GM21737 (cell line): ENCODE data around the gene OR2T10.
A peak's percentile ranks its signal among the peaks of the same experiment; 100 is the strongest.
"Not testable (repeated sequence)": the region's sequence is repeated elsewhere in the genome, so short reads cannot be mapped to it uniquely, and the experiment has no call there.

Source experiments
- ATAC-seq: cut with Tn5 transposase; IDR thresholded peaks from one replicate; pipeline ENCODE4 v1.9.1; 2021; ENCODE audit warnings: mild to moderate bottlenecking, moderate library complexity; ENCODE audit not compliant: unreplicated experiment

OR2T10 gene, protein sequence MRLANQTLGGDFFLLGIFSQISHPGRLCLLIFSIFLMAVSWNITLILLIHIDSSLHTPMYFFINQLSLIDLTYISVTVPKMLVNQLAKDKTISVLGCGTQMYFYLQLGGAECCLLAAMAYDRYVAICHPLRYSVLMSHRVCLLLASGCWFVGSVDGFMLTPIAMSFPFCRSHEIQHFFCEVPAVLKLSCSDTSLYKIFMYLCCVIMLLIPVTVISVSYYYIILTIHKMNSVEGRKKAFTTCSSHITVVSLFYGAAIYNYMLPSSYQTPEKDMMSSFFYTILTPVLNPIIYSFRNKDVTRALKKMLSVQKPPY

DNA sequence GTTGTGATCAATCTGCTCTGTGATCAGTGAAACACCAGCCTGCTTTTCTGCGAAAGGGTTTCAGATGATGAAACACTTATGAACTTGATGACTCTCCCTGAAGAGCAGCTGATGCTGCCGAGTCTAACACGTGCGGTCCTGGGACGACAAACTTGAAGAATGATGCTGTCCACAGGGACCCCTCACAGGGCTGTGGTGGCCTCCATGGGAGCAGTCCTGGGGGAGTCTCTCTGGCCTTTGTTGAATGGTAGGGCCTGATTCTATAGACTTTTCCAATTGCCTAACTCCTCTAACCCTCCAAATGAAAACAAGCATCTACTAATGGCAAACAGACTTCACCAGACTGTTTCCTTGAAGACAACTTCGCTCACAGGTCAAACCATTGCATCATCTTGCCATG is at the start of gene OR2T10:
Gene OR2T10 (minus strand): TSS at position 112 of the 400 bp plus-strand sequence. CDS start 3,932 bp downstream, outside the sequence.
- ATAC-seq: no peak

DNA sequence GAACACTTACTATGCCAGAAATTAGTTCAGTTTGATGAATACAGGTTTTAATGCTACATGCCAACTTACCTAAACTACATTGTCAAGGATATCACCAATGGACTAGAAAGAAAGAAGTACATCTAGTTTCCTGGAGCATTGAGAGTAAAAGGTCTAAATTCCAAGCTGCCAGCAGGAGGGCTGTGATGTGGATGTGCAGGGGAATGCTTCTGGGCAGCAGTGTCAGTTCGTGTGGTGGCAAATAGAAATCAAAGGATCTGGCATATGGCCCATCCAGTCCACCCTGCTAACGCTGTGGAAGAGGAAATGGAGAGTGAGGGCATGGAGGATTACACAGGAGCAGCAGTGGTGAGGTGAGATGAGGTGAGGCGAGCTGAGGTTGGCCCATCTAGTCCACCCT is 47.7 kb upstream of the OR2T10 start, which contains the start of gene OR2T35:
Gene OR2T35 (minus strand): TSS at position 101 of the 400 bp plus-strand sequence. CDS start 6,020 bp downstream, outside the sequence.
- not testable (repeated sequence) for ATAC-seq

DNA sequence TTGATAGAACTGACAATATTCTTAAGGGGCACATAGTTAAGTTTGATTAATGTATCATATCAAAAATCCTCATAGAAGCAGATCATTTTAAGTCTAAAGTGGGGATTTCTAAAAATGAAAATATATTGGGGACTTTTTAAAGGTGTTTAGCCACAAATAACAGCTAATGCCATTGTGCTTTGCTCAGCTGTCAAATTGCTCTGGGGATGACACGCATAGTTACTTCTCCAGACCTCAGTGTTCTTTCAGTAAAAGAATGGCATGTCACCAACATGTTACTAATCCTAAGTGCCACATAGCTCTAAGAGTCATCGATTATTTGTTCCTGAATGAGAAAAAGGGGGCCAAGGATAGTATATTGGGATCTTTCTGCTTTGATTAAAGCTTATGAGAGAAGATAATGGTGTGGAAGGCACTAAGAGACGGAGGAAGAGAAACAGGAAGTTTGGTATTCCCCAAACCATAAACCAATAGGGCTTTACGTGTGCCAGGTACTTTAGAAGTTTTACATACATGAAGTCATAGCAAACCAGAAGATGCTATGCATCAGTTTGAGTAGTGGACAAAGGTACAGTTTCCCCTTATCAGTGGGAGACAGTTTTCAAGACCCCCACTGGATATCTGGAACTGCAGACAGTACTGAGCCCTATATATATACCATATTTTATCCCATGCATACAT is 45.6 kb upstream of the OR2T10 start:
- ATAC-seq: peak; percentile 64

DNA sequence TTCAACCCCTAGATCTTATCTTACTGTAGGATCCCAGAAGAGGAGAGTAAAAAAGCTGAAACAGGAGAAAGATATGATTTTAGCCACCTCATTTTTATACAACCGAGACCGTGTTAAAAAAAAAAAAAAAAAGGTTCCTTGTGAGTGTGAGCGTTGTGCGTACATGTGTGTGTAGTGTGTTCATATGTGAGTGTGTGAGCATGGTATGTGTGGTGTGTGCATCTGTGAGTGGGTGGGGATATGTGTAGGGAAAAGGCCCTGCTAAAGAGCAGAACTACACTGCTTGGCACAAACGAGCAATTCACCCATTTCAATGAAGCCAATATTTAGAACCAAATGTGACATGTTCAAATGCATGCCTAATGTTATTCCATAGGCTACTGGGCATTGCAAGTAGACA is 44.1 kb upstream of the OR2T10 start:
- not testable (repeated sequence) for ATAC-seq

DNA sequence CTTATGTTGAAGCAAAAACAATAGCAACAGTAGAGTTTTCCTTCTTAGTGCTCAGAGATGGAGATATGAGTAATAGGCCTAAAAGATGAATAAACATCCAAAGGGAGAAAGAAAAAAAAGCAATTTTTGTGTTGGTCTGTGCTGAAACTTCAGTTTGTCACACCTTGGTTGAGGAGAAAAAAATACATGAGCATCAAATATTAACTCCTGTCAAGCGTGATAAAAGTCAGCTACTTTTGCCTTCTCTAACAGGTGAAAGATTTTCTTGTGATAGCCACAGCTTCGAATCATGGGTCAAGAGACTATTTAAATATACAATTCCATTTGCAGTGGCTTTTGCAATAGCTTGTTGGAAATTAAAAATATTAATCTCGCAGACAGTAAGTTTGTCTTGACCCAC is 43.4 kb upstream of the OR2T10 start:
- peak; percentile 41 for ATAC-seq

DNA sequence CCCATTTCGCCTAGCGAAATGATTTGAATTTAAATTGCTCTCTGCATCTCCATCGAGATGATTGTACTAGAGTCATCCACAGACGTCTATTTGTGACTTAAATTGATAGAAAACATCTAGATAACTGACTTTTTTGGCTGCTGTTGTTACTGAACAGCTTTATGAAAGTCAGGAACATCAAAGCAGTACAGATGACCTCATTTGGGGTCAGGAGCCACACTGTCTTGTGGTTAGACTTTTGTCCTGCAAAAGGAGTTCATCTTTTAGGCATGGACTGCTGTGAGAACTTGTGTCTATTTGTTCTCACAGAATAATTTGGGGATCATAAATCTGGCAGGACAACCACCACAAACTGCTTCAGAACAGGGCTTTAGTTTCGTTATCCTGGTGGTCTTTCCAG is 42.2 kb upstream of the OR2T10 start:
- ATAC-seq: not testable (repeated sequence)

DNA sequence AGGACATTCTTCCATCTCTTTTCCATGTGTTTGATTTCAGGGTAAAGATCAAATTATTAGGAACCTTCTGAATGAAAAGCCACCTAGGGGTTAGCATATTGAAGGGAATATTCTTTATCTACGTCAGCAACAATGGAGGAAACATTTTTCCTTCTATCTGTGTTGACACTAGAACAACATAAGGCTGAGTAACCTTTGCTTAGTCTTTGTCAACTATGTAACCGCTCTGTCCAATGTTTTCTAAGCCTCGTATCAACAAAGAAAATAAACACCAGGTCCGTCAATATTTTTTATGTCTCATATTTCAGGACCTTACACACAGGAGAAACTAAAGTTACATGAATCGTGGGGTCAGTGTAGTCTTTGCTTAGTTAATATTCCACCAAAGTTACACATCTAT is 39.1 kb upstream of the OR2T10 start:
- not testable (repeated sequence) for ATAC-seq

DNA sequence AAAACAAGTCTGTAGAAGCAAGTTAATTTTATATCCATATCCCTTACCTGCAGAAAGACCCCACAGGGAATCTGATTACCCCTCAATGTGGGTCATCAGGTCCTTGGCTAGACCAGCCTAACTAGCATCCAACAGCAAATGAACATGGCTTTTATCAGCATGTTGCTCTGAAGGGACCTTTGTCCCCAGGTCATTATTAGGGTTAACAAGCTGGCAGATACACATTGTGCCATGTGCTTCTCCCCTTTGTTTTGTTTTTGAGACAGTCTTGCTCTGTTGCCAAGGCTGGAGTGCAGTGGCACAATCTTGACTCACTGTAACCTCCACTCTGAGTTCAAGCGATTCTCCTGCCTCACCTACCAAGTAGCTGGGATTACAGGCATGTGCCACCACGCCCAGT is 37.5 kb upstream of the OR2T10 start, which contains the start of gene OR2T11:
Gene OR2T11 (minus strand): TSS at position 101 of the 400 bp plus-strand sequence. CDS start 7,963 bp downstream, outside the sequence.
- not testable (repeated sequence) for ATAC-seq

DNA sequence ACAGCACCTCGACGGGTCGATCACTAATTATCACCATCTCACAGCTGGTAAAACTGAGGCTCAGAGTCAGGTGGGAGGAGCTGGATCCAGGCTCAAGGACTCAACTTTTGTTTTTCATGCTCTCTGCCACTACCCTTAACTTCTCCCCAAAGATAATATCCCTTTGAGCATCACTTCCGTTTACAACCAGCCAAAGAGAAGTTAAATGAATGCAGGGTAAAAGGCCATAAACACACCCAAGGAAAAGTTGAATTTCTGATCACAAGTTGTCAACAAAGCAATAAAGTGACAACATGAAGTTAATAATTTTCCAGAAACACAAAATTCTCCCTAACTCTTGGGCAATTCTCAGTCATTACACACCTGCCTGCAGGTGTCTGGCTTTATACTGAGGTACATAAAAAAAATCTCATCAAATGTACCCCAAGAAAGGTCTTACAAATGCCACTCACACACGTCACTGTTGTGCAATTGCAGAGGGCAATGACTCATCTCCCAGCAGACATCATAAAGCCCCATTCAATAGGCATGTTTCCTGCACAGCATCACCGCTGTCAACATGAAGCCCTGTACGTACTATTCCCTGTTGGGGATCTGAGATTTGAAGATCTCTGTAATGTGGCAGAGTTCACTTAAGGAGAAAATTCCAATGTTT is 34.0 kb upstream of the OR2T10 start:
- ATAC-seq: no peak

DNA sequence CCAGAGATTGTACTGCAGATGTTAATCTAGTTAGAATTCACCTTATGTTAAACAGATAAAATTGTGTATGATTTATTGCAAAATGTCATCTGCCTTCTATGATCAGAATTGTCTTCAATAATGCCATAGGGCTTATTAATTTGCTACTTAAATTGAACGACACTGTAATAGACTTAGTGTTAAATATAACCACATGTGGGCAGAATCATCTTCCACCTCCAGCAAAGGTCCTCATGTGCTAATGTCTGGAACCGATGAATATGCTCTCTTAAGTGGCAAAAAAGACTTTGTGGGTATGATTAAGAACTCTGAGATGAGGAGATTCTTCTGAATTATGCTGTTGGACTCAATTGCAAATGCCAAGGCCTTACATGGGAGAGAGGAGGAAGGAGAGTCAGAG is 33.1 kb upstream of the OR2T10 start:
- no peak for ATAC-seq

DNA sequence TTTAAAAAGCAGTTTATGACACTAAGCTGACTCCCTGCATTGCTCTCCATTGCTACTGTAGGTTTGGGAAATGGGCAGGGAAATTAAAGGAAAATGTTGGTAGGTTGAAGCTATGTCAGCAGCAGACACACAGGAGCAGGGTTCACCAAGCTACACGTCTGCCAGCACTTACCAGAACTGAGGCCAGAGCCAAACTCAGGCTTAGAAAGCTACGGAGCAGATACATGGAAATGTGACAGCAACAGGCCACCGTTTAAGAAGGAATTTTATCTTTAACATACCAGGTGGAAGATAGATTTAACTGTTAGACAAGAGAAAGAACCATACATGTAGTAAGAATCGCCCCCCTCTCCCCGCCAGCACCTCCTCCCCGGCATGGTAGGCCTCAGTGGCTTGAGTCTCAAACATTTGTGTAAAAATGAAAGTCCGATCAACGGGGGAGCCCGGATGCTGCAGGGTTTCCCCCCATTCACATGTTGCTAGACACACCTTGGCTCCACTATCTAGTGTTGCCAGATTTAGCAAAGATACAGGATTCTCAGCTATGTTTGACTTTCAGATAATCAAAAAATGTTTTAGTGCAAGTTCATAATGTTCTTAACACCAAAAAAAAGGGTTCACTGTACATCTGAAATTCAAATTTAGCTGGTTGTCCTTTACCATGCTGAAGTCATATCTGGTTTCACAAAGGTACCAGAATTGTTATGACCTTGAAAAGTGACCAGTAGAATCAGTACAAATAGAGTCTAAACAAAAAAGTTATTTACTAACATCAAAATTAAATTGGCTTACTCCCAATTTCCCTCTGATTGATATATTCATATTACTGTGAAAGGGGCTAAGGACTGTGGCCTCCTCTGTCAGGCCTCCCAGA is 30.7 kb upstream of the OR2T10 start:
- ATAC-seq: peak; percentile 86

DNA sequence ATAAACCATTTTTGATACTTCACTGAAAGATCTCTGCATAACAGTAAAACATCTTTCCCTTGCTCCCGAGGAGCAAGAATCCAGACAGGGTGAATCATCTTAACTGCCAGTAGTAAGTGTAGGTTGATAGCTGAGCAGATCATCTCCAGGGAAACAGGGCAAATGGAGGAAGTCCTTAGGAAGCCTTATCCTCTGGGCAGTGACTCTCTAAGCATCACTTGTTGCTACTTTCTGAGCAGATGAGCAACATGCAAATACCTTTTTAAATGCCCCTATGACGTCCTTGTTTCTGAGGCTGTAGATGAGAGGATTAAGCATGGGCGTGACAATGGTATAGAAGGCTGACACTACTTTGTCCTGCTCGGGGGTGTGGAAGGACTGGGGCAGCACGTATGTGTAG is 28.5 kb upstream of the OR2T10 start:
- ATAC-seq: no peak

DNA sequence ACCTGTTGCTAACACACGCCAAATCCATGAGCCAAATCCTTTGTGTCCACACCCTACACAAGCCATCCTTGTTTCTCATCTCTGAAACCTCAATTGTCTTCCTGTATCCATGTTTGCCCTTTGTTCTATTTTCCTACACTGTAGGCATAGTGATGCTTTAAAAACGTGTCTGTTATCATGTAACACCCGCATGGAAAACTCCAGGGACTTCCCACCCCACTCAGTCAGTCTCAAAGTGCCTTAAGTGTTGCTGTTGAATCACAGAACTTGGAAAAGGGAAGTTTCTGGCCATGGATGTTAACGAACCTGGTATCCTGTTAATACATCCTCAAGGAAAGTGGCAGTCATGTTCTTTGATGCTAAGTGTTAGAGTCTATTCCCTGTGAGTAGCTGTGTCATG is 27.7 kb upstream of the OR2T10 start:
- ATAC-seq: no peak

DNA sequence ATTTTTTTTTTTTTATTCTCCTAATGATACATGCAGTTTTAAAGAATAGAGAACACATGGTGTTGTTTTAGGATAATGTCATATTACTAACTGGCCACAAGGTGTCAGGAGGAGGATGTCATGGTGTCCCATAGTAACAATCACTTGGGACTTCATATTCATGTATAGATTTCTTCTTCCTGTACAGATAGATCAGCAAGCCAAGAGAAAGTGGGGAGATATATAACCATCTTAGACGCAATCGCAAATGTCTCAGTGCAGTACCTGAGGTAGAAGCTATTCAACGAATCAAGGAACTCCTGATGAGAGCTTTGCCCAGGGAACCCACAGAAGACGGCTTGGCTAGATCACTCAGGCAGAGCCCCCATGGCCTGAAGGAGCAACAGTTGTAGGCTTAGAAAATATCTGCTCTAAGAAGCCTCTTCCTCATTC is 25.1 kb upstream of the OR2T10 start:
- peak; percentile 92 for ATAC-seq

DNA sequence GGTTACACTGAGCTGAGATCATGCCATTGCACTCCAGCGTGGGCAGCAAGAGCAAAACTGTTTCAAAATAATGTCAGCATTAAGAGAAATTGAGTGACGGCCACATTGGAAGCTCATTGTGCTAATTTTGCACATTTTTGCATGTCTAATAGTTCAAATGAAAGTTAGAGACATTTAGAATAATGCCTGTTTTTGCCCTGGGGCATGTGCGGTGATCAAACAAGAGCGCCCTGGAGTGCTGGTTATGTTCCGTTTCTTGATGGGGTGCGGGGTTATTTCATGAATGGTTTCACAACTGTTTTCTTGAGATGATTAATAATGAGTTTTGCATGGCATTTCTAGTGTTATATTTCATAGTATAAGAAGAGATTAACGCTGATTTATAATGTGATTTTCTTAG is 24.3 kb upstream of the OR2T10 start:
- no peak for ATAC-seq

DNA sequence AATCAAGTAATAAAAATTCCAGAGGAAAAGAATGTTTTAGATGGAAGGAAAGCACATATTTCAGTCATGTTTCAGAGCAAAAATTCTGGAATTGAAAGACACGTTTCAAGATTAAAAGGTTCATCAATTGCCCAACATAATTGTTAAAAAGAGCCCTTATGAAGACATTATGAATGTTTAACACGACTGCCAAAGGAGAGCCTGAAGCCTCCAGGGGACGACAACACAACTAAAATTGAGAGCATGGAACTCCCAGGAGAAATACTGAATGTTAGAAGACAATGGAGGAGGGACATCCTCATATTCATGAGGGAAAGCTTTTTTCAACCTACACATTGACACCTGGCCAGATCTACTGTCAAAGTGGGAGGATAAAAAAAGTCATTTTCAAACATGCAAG is 21.4 kb upstream of the OR2T10 start:
- ATAC-seq: no peak

DNA sequence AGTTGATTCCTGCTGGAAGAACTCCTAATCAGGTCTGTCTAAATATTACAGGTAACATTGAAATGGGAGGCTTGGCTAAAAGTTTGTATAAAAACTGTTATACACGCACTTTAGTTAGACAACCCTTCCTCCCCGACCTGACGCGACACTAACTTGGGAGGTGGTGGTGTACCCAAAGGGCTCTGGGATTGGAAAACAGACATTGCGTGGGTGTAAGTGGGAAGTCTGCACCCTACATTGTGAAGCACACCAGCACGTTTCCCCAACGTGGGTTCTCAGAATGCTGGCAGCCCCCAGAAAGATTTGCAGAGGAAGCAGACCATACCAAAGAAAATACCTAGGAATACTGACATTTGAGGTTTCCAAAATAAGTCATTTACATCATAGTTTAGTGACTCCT is 20.6 kb upstream of the OR2T10 start:
- ATAC-seq: no peak

DNA sequence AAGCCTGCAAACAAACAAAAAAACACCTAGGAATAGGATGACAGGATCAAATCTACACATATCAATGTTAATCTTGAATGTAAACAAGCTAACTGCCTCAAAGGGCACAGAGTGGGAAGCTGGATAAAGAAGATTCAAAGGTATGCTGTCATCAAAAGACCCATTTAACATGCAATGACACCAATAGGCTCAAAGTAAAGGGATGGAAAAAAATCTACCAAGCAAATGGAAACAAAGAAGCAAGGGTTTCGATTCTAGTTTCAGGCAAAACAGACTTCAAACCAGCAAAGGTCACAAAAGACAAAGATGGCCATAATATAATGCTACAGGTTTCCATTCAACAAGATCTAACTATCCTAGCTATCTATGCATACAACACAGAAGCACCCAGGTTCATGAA is 16.2 kb upstream of the OR2T10 start:
- ATAC-seq: no peak

DNA sequence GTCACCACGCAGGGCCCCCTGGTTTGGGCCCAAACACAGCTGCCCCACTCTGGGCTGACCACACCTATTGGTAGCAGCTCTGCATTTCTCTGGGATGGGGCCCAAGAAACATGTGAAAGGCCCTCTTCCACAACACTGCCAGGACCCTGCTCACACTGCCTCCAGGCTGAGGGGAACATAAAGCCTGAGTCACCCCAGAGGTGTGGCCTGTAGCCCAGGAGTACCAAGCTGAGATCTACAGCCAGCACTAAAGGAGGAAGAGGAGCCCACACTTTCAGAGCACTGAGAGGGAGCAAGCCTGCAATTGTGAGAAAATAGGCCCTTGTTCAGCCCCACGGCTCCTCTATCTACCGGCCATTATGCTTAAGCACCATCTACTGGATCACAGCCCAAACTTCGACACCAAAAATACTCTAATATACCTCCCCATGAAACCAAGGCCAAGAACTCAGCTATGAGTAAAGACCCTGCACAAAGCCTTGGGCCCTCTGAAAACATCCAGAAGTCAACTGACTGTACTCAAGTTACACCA is 14.4 kb upstream of the OR2T10 start:
- no peak for ATAC-seq

DNA sequence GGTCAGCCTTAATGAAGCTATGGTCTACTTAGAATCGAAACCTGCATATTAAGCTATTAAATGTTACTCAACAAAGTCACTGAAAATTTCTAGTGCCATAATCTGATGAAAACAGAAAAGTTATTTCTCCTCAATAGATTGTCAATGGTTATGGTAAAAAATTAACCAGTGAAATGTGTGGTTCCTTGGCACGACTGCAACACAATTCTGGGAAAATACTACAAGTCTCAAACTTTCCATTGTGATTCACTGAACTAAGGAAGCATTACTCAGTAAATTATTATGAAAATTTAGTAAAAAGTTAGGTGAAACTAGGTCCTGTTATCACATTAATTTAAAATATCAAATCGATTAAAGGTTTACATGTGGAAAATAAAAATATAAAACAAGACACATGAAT is 12.8 kb upstream of the OR2T10 start:
- ATAC-seq: no peak
